Pancreas (tissue), 10 donors: ENCODE results near the gene PRM2. TPM values are rescaled to one million over a fixed set of nuclear protein-coding genes. Genes with fewer than 3 reads are reported as not detected.

Experiments used
- ATAC-seq, 4 donors: fragments of 200-7000 bp; cut with Tn5 transposase; one replicate each; pipeline versions ENCODE4 v1.8.0 to v1.9.1; 2020; ENCODE audit warnings: mild to moderate bottlenecking in 4 of 4, moderate library complexity in 4 of 4
- DNase-seq, 6 donors: peaks; one replicate each; pipeline ENCODE4 v3.0.0-alpha.2; 2020
- FAIRE-seq: peaks from 2 replicates; lab custom pipeline; 2012; peaks lifted over from hg19 to GRCh38; lab: Jason Lieb, UNC
- H3K27ac ChIP-seq, 4 donors: fragments of 200-600 bp; sonication (generic); 1 replicate in 3 of 4; 2 replicates in 1 of 4; pipeline versions ENCODE4 v1.5.0 to v1.8.0; 2020
- H3K27me3 ChIP-seq, 4 donors: fragments of 200-600 bp; one replicate each; pipeline ENCODE4 v1.8.0; 2021
- H3K36me3 ChIP-seq, 3 donors: fragments of 200-600 bp; sonication (generic) in 1 of 3; one replicate each; pipeline versions ENCODE4 v1.5.0 to v1.8.0; 2020 to 2021
- H3K4me1 ChIP-seq, 3 donors: fragments of 200-600 bp; one replicate each; pipeline ENCODE4 v1.8.0; 2021
- H3K4me3 ChIP-seq, 4 donors: fragments of 200-600 bp; sonication (generic) in 2 of 4; one replicate each; pipeline versions ENCODE4 v1.5.0 to v1.8.0; 2020 to 2021
- H3K9me3 ChIP-seq, 4 donors: fragments of 200-600 bp; one replicate each; pipeline ENCODE4 v1.8.0; 2021
- CTCF ChIP-seq, 4 donors: fragments of 200-600 bp; sonication (generic) in 3 of 4; IDR thresholded peaks; one replicate each; pipeline versions ENCODE4 v1.5.0 to v1.8.0; 2021; ENCODE audit warnings: antibody characterized with exemption in 4 of 4
- WGBS, 2 donors: extraction: QIAGEN DNeasy Blood & Tissue Kit; methylation state at CpG; one replicate each; pipeline ENCODE4 v1.1.7; 2013; 5-methylcytosine and 5-hydroxymethylcytosine counted together
- intact Hi-C, 3 donors: fragments of 100-400 bp; cut with DNase I; formaldehyde crosslinking; loops; one replicate each; pipeline versions ENCODE4 v1.11.1 to v1.14.2; 2022
- polyA plus RNA-seq, 2 donors: library from polyadenylated mRNA; stranded (reverse); fragments of 200-250 nt; gene quantifications; one replicate each; pipeline ENCODE4 v1.2.3, GENCODE V29; 2013
- total RNA-seq, 6 donors: library from RNA; stranded (reverse); fragmentation: NEBNext Ultra II Directional in 4 of 6; extraction: Animal tissue kit (Norgen Biotek cat#: 25700) in 4 of 6; gene quantifications; one replicate each; pipeline versions ENCODE4 v1.2.1 to v1.2.4, GENCODE V29; 2021 to 2023
- donor health status: healthy with polysubstance abuse.
- donor health status: DM: no; HTN: no; CAD: no; lungs with moderate emphysema.
- donor health status: DM: no; HTN: no; CAD: no.
- donor health status: control.
- donor health status: control.
- donor health status: Bipolar disorder and iron deficiency.
- donor health status: DM: yes; HTN: yes; CAD: no.
- donor health status: DM: no; HTN: no; CAD: no.
- donor health status: DM: no; HTN: no; CAD: no.
- donor health status: DM: yes; HTN: yes; CAD: no.

Gene PRM2
- total and polyA plus RNA-seq, 8 donors, result not detected

GRCh38 chr16:11278681-11279628 lies 2.7 kb upstream of the PRM2 start:
- Histone ChIP-seq H3K27me3 (no peaks in the 10 kb centered on the region), H3K4me1 (no peaks in the 10 kb centered on the region), H3K4me3 (no peak overlapping the region), H3K27ac (no peak overlapping the region), H3K9me3 (no peaks in the 10 kb centered on the region), H3K36me3 (no peaks in the 10 kb centered on the region)
- FAIRE-seq (no peak), DNase-seq (no peak), ATAC-seq (no peak)
- 78 to 92% methylated on average over 7 of the region's 7 CpGs for WGBS, 2 donors
- intact Hi-C loops, result no loop called here
- TF ChIP-seq CTCF (IDR thresholded peaks at IDR 0.05), result no peak

GRCh38 chr16:11277607-11278337 lies 1.5 kb upstream of the PRM2 start:
- no peak for FAIRE-seq
- H3K27me3 ChIP-seq, result no peaks in the 10 kb centered on the region
- no peak for TF ChIP-seq CTCF (IDR thresholded peaks at IDR 0.05)
- ATAC-seq, result no peak
- H3K27ac ChIP-seq, result no peak overlapping the region
- intact Hi-C loops, result no loop called here
- H3K36me3 ChIP-seq, result no peaks in the 10 kb centered on the region
- WGBS, 2 donors, result 87 to 90% methylated on average over 12 of the region's 12 CpGs
- DNase-seq, result no peak
- H3K4me1 ChIP-seq, result no peaks in the 10 kb centered on the region
- no peaks in the 10 kb centered on the region for H3K9me3 ChIP-seq
- no peak overlapping the region for H3K4me3 ChIP-seq

DNA sequence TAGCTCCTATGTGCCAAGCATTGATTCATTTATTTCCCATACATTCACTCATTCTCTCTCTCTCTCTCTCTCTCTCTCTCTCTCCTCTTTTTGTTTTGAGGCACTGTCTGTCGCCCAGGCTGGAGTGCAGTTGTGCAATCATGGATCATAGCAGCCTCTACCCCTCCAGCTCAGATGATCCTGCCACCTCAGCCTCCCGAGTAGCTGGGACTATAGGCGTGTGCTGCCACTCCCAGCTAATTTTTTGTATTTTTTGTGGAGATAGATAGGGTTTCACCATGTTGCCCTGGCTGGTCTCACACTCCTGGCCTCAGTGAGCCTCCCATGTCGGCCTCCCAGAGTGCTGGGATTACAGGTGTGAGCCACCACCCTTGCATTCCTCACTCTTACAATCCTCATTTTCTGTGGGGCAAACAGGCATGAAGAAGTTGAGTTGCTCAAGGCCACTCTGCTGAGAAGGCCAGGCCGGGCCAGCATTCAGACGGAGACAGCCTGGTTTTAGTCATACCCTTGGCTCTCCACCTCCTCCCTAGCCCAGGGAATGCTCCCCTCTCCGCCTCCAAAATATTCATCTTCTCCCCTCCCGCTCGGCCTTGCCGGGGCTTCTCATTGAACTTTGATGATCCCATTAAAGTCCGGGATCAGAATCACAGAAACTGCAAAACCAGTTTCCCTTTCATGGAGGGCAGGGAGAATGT lies 765 bp upstream of the PRM2 start:
- Histone ChIP-seq H3K36me3 (no peaks in the 10 kb centered on the region), H3K4me1 (no peaks in the 10 kb centered on the region), H3K9me3 (no peaks in the 10 kb centered on the region), H3K27me3 (no peaks in the 10 kb centered on the region), H3K4me3 (no peak overlapping the region), H3K27ac (no peak overlapping the region)
- no peak for ATAC-seq
- TF ChIP-seq CTCF (IDR thresholded peaks at IDR 0.05), result no peak
- intact Hi-C loops, result no loop called here
- no peak for FAIRE-seq
- DNase-seq, result no peak
- WGBS, 2 donors, result 78 to 84% methylated on average over 11 of the region's 11 CpGs

DNA sequence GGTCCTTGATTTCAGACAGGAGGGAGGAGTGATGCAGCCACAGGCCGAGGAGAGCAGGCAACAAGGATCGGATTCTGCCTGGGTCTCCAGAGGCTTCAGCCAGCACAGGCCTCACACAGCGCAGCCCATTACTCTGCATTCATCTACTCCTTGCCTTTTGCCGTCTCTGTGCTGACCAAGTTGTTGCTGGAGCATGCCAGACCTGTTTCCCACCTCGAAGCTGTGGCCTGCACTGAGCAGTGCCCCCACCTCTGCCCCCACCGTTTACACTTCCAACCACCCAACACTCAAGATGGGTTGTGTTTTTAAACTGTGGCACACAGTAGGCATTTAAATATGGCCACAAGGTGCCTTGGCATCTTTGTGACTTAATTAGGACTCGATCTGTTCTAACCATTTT lies 1.3 kb downstream of the PRM2 start:
- Histone ChIP-seq H3K4me3 (no peak overlapping the region), H3K27me3 (no peaks in the 10 kb centered on the region), H3K36me3 (no peaks in the 10 kb centered on the region), H3K27ac (no peak overlapping the region), H3K9me3 (no peaks in the 10 kb centered on the region), H3K4me1 (no peaks in the 10 kb centered on the region)
- 86 to 94% methylated on average over 7 of the region's 7 CpGs for WGBS, 2 donors
- intact Hi-C loops, result no loop called here
- no peak for ATAC-seq
- TF ChIP-seq CTCF (IDR thresholded peaks at IDR 0.05), result no peak
- DNase-seq, result no peak
- no peak for FAIRE-seq
